ENCODE measurements around the gene TNNI2.

GRCh38 chr11:1878137-1879031 is 39.6 kb downstream of the TNNI2 start:
- TF ChIP-seq CTCF (conservative IDR thresholded peaks at IDR 0.05) (no peak), ZFX (IDR thresholded peaks at IDR 0.05) (no peak)

All from C4-2B (cell line).